HTERT RPE-1 (cell line): ENCODE data around the gene CRISPLD2.

Experiments used
- in situ Hi-C: fragments of 300-500 bp; cut with MboI; formaldehyde crosslinking; loops from 4 replicates; pipeline ENCODE4 v1.14.3; 2020; ENCODE audit warnings: low sequenced_read_pairs

Gene CRISPLD2

GRCh38 chr16:84819644-84820304 is at the start of gene CRISPLD2:
Gene CRISPLD2 (plus strand): TSS chr16:84819985. CDS start chr16:84838496, 18,511 bp downstream.
- in situ Hi-C loops, result no loop called here

DNA sequence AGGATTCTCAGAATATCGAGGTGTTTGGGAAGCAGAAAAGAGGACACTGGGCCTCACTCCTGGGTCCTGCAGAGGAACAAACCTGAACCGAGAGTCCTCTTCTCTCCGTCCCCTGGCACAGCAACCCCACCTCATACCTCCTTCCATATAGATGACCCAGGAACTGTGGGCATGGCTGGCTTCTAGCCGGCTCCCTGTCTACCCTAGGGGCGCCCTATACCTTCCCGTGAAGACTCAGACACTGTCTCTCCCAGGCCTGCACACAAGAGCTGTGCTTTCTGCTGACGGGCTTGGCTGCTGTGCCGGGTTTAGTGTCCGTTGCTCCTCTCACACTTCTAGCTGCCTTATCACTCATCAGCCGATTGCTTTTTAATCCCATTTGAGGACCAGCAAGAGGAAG is 46.5 kb upstream of the CRISPLD2 start:
- in situ Hi-C loops, result loop anchor here (25.0 kb wide), 1 partner anchor 164 kb away; no protein-coding TSS in a partner anchor

DNA sequence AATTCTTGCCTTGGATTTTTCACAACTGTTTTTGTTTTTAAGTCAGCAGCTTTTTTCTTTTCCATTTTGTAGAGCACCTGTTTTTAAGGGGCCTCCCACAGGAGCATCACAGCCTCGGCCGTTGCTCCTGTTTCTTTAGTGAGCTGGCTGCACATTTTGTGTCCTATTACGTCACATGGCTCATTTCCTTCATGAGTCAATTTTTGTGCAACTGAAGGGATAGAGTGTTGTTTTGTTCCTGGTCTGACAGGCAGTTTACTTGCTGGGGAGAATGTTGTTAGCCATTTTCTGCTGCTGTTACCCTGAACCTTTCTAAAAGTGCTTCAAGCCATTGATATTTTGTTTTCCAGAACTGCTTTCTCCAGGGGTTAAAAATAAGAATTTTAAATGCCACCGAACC is 45.0 kb upstream of the CRISPLD2 start:
- in situ Hi-C loops, result loop anchor here (25.0 kb wide), 1 partner anchor 162 kb away; no protein-coding TSS in a partner anchor

GRCh38 chr16:84775262-84775810 is 44.4 kb upstream of the CRISPLD2 start:
- in situ Hi-C loops, result no loop called here

- in situ Hi-C loops, result no loop called here
Observed at GRCh38 chr16:84777435-84777834, 42.4 kb upstream of the CRISPLD2 start.

- in situ Hi-C loops, result no loop called here
Observed at GRCh38 chr16:84778720-84779119, 41.1 kb upstream of the CRISPLD2 start.

GRCh38 chr16:84780063-84780462 is 39.7 kb upstream of the CRISPLD2 start:
- in situ Hi-C loops, result no loop called here

- in situ Hi-C loops, result no loop called here
Observed at GRCh38 chr16:84780544-84781376, 39.0 kb upstream of the CRISPLD2 start.

GRCh38 chr16:84782846-84783245 is 36.9 kb upstream of the CRISPLD2 start:
- in situ Hi-C loops, result no loop called here

DNA sequence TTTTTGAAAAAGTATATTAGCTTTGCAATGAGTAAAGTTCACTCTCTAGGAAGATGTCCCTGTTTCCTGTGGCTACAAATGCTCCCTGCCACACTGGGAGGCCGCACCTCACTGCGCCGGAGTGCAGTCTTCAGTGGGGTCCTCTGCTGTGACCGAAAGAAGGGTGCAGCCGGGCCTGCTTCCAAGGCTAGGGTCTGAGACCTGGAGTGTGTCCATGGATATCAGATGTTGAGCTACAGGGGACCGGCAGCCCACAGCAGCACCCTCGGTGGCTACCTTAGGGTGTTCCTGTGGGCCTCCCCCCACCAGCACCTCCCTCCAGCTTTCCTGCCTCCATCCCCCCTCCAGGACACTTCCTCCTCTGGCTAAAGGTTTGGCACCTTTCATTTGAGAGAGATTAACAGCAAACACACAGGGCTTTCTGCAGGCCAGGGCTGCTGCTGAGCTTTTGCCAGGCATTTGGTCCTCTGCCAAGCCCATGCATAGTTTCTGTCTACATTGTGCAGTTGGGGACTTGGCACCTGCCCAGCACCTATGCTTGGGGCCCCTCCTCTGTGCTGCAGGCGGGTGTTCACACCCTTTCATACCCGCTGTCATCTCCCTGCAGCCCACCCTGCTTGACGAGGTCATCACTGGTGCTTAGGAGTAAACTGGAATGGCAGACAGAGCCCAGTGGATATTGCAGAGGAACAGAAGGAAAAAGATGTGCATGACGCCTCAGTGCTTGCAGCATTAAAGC is 33.8 kb upstream of the CRISPLD2 start:
- in situ Hi-C loops, result no loop called here

DNA sequence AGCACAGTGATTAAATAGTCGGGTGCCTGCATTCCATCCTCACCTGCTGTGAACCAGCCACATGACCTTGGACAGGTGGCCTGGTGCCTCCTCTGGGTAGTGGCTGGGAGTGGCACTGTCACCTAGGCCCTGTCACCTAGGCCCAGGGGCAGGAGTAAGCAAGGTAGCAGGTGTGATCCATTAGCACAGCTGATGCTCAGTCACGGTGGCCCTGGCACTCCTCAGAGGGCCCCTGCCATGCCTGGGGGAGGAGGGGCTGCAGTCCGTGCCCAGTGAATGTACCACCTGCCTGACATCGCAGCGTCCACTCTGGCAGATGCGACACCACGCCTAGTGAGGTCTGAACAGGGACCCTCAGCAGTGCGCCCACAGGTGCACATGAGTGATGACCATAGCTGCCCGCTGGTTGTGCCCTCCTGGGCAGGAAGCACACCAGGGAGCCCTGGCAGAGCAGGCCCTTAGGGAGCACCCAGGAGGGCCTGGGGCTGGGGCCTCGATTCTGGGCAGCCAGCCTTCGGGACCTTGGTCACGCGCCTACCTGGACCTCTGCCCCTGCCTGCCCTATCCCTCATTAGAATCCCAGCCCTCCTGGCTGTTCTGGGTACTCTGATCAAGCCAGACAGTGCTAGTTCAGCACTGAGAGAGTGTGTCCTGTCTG is 33.1 kb upstream of the CRISPLD2 start:
- in situ Hi-C loops, result no loop called here

GRCh38 chr16:84787263-84787622 is 32.5 kb upstream of the CRISPLD2 start:
- in situ Hi-C loops, result no loop called here

- in situ Hi-C loops, result no loop called here
Observed at GRCh38 chr16:84788920-84789391, 30.8 kb upstream of the CRISPLD2 start.

GRCh38 chr16:84789431-84789830 is 30.4 kb upstream of the CRISPLD2 start:
- in situ Hi-C loops, result no loop called here

- in situ Hi-C loops, result no loop called here
Observed at GRCh38 chr16:84790301-84790700, 29.5 kb upstream of the CRISPLD2 start.

DNA sequence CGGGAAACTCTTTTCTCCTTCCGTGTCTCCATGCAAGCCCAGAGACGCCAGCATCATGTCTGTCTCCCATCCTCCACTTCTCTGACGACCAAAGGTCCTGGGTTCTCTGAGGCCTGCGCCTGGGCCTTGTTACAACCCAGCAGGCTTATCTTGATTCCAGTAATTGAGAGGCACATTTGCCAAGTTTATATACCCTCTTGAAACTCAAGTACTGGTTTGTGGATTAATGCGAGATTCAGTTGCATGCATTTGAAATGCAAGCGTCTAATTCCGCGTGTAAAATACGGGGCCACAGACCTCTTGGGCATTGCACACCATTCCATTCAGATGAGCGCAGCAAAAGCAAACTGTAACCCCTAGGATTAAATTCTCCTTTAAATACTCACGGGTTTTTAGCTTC is 28.7 kb upstream of the CRISPLD2 start:
- in situ Hi-C loops, result no loop called here

DNA sequence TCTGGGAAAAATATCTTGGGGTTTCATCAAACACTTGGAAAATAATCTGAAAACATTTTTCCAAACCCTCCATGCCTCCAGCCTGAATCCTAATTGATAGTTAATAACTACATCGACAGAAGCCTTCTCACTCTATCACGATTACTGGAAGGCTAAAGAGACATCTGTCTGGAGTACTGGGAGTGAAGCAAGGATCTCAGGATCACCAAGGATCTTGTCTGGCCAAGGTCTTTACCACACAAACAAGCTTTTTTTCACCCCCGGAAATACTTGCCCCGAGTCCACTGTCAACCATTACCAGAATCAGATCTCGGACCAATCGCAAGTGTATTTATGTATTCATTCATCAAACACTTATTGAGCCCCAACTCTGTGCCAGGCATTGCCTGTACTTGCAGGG is 28.3 kb upstream of the CRISPLD2 start:
- in situ Hi-C loops, result no loop called here

- in situ Hi-C loops, result no loop called here
Observed at GRCh38 chr16:84794186-84794585, 25.6 kb upstream of the CRISPLD2 start.

- in situ Hi-C loops, result no loop called here
Observed at GRCh38 chr16:84794626-84795025, 25.2 kb upstream of the CRISPLD2 start.

DNA sequence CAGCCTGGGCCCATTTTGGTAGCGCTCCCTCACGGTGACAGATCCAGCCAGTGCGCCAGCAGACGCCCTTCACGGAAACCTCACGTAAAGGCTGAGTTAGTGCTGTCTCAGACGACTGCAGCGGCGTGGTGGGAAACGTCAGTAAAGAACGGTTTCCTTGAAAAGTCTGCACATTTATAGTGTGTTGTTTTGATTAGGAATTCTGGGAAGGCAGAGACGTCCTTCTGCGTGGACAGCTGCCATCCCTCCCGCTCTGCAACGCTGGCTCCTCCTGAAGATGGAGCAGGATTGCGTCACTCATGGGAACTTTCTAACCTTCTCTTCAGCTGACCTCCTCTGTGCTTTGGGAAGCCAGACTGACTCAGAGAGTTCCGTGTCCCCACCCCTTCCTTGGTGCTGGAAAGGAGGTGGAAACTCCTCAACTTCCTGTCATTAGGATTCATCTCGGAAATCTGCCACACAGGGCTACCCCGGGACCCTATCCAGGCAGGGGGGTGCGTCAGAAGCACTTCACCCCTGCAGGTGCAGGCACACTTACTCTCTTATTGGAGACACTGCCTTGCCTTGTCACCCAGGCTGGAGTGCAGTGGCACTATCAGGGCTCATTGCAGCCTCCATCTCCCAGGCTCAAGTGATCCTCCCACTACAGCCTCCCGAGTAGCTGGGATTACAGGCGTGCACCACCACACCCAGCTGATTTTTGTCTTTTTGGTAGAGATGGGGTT is 24.3 kb upstream of the CRISPLD2 start:
- in situ Hi-C loops, result no loop called here
